Epithelial cell of proximal tubule (primary cell): ENCODE data around the gene PRKCG. TPM values are rescaled to one million over a fixed set of nuclear protein-coding genes. Genes with fewer than 3 reads are reported as not detected.
A peak's percentile ranks its signal among the peaks of the same experiment; 100 is the strongest.

Experiments
- DNase-seq: peaks from one replicate; pipeline ENCODE4 v3.0.0-alpha.2; 2011; ENCODE audit warnings: low read depth
- H3K4me3 ChIP-seq: 2 replicates; pipeline ENCODE4 v1.5.1; 2011; ENCODE audit warnings: low read depth, mild to moderate bottlenecking, low read length
- total RNA-seq: library from RNA; depleted of rRNA; stranded (reverse); fragments of >200 nt; gene quantifications from 2 replicates; pipeline ENCODE4 v1.2.3, GENCODE V29; 2015
- TF ChIP-seq, protein P1 (sequence below): conservative IDR thresholded peaks from 2 replicates; pipeline ENCODE4 v1.5.1; 2012; ENCODE audit warnings: low read depth, mild to moderate bottlenecking, low read length

Gene PRKCG
- total RNA-seq, 1 donor from 2014 or later = 1.3 TPM

DNA sequence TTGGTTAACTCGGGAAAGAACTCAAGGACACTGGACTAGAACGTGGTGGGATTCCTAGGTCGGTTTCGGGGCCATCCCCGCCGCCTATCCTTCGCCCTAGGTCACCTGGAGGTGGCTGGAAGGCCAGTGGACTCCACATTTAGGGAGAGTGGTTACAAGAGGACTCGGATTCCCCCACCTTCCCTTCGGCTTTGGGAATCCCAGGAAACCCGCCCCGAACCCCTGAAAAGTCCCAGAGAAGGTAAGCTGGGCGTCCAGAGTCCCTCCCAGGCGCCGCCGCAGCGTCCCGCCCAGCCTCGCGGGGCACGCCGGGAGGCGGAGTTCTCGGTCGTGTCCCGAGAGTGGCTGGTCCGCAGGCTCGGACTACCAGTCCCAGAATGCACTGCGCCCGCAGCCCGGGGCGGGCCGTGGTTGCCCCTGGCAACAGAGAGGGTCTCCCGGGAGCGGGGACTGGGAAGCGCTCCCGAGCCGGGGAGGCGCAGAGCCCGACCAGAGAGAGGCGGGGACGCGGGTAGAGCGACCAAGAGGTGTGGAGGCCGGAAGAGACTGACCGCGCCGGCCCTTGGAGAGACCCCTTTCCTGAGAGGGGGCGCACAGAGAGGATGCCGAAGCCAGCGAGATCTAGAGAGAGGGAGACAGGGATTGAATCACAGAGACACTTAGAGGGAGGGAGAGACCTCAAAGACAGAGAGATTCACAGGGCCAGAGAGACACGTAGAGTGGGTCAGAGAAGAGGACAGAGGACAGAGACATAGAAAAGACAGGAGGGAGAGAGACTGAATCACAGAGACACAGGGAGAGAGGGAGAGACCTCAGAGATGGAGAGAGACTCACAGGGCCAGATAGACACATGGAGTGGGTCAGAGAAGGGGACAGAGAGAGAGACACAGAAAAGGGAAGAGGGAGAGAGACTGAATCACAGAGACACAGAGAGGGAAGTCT, 2.6 kb upstream of the PRKCG start:
- peak overlapping the region; percentile 78 for H3K4me3 ChIP-seq
- TF ChIP-seq, protein P1, sequence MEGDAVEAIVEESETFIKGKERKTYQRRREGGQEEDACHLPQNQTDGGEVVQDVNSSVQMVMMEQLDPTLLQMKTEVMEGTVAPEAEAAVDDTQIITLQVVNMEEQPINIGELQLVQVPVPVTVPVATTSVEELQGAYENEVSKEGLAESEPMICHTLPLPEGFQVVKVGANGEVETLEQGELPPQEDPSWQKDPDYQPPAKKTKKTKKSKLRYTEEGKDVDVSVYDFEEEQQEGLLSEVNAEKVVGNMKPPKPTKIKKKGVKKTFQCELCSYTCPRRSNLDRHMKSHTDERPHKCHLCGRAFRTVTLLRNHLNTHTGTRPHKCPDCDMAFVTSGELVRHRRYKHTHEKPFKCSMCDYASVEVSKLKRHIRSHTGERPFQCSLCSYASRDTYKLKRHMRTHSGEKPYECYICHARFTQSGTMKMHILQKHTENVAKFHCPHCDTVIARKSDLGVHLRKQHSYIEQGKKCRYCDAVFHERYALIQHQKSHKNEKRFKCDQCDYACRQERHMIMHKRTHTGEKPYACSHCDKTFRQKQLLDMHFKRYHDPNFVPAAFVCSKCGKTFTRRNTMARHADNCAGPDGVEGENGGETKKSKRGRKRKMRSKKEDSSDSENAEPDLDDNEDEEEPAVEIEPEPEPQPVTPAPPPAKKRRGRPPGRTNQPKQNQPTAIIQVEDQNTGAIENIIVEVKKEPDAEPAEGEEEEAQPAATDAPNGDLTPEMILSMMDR = no peak
- no peak for DNase-seq

DNA sequence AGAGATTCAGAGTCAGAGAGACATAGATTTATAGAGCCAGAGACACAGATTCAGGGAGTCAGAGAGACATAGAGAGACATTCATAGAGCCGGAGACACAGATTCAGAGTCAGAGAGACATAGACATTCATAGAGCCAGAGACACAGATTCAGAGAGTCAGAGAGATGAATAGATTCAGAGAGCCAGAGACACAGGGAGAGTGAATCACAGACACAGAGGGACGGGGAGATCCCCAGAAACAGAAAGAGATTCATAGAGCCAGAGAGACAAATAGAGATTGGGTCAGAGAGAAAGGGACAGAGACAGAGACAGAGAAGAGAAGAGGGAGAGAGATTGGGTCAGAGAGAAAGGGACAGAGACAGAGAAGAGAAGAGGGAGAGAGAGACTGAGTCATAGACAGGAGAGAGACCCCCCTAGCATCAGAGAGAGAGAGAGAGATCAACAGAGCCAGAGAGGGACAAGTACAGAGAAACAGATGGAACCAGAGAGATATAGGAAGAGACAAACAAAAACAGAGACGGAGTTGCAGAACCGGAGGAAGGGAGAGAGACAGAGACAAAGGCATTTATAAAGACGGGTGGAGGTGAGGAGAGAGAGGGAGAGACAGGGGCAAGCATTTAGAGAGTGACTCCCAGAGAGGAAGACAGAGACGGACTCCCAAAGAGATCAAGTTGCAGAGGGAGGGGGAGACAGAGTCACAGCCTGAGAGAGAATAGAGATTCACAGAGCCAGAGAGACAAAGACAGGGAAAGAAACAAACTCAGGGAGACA, 1.1 kb upstream of the PRKCG start:
- no peak overlapping the region for H3K4me3 ChIP-seq
- TF ChIP-seq, protein P1 = no peak
- no peak for DNase-seq

DNA sequence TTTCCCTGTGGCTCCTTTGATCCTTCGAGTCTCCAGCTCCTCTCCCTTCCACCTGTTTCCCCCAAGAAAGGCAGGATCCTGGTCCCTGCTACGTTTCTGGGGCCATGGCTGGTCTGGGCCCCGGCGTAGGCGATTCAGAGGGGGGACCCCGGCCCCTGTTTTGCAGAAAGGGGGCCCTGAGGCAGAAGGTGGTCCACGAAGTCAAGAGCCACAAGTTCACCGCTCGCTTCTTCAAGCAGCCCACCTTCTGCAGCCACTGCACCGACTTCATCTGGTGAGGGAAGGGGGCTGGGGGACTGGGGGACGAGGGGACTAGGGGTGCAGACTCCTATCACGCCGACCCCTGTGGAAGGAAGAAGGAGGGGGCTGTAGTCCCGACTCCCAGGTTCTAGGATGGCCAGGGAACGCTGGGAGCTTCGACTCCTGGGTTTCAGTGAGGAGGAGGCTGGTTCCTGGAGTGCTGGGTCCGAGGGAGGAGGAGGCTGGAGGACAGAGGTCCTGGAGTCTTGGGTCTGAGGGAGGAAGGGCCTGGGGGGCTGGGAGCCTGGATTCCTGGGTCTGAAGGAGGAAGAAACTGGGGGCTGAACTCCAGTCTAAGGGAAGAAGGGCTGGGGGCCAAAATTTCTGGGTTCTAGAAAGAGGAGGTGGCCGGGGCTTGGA, 524 bp downstream of the PRKCG start:
- TF ChIP-seq, protein P1 = no peak
- peak overlapping the region; percentile 46 for H3K4me3 ChIP-seq
- no peak for DNase-seq

DNA sequence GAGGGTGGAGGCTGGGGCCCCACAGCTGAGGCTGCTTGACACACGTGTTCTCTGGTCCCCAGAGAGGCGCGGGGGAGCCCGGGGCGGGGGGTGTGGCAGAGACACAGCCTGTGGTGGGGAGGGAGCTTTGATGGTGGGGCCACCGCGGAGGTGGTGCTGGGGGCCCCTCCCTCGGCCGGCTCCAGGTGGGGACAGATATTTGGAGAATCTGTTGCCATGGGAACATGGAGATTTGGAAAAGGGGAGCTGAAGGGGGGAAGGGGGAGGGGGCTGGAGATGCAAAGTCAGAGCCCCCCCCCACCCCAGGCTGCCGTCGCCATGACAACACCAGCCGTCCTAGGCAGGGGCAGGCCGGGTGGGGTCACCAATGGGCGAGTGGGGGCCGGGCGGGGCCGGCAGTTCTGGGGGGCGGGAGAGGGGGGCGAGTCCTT, 1.2 kb downstream of the PRKCG start:
- no peak for DNase-seq
- TF ChIP-seq, protein P1 = no peak
- no peak overlapping the region for H3K4me3 ChIP-seq

DNA sequence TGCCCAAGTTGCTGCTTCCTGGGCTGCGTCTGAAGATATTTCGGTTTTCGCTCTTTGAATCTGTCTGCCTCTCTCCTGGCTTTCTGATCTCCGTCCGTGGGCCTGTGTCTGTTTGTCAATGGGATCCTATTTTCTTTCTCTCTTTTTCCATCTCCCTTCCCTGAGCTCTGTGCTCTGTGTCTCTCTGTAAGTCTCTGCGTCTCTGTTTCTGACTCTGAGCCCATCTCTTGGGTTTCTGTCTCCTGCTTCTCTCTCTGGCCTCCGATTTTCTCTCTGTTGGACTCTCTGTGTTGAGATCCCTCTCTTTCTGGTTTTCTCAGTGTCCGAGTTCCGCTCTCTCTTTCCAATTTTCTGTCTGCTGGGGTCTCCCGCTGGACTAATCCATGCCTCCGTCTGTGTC, 1.7 kb downstream of the PRKCG start:
- TF ChIP-seq, protein P1 = no peak
- DNase-seq = no peak
- no peak overlapping the region for H3K4me3 ChIP-seq

DNA sequence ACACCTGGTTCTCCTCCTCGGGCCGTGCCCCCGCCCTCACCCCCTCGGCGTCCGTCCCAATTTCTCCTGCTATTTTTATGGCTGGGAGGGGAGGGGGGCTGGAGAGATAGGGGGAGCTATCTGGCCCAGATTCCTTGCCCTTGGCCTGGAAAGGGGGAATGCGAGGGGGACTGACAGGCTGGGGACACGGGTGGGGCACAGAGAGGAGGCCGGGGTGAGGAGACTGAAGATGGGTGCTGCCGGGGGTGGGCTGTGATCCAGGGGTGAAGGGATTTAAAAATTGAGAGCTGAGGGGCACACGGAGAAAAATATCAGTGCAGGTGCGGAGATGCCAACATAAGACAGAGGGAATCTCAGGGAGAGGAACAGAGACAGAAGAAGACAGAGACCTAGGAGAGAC, 2.3 kb downstream of the PRKCG start:
- TF ChIP-seq, protein P1 = no peak
- DNase-seq = no peak
- no peak overlapping the region for H3K4me3 ChIP-seq
